Mesothelial cell of epicardium (in vitro differentiated cells): ENCODE measurements around the gene PLN. TPM values are rescaled to one million over a fixed set of nuclear protein-coding genes. Genes with fewer than 3 reads are reported as not detected.
A peak's percentile ranks its signal among the peaks of the same experiment; 100 is the strongest.

Experiments
- DNase-seq, 2 experiments: peaks; one replicate each; pipeline ENCODE4 v3.0.0; 2021; ENCODE audit warnings: low spot score in 2 of 2; ENCODE audit not compliant: unreplicated experiment in 2 of 2
- H3K27ac Mint-ChIP-seq: 2 replicates; pipeline ENCODE4 v1.8.0; 2021; ENCODE audit warnings: mixed read lengths
- H3K27me3 Mint-ChIP-seq: 2 replicates; pipeline ENCODE4 v1.8.0; 2021; ENCODE audit warnings: low read depth, mixed read lengths
- H3K36me3 Mint-ChIP-seq: 2 replicates; pipeline ENCODE4 v1.8.0; 2021; ENCODE audit warnings: mixed read lengths
- H3K4me1 Mint-ChIP-seq: 2 replicates; pipeline ENCODE4 v1.8.0; 2021; ENCODE audit warnings: mixed read lengths
- H3K4me3 Mint-ChIP-seq: 2 replicates; pipeline ENCODE4 v1.8.0; 2021; ENCODE audit warnings: mild to moderate bottlenecking, moderate library complexity, mixed read lengths
- H3K9me3 Mint-ChIP-seq: 2 replicates; pipeline ENCODE4 v1.8.0; 2021; ENCODE audit warnings: mixed read lengths
- CTCF ChIP-seq: fragments of 200-600 bp; sonication (generic); IDR thresholded peaks from one replicate; pipeline ENCODE4 v1.5.0; 2021; ENCODE audit warnings: antibody characterized with exemption; ENCODE audit not compliant: unreplicated experiment
- total RNA-seq: library from RNA; stranded (reverse); gene quantifications from 3 replicates; pipeline ENCODE4 v1.2.1, GENCODE V29; 2021

PLN gene
- total RNA-seq, 1 donor from 2014 or later = 0.20 TPM

- no peak for TF ChIP-seq CTCF
- Mint-ChIP-seq H3K27ac (no peak overlapping the region), H3K4me1 (peaks cover 30% of the 10 kb centered on the region), H3K36me3 (peaks cover 6% of the 10 kb centered on the region), H3K4me3 (no peak overlapping the region), H3K9me3 (peaks cover 3% of the 10 kb centered on the region), H3K27me3 (no peaks in the 10 kb centered on the region)
- DNase-seq = no peak
Observed at GRCh38 chr6:118546880-118547218, 1.2 kb upstream of the PLN start.

- H3K4me1 Mint-ChIP-seq = peaks cover 28% of the 10 kb centered on the region
- H3K27me3 Mint-ChIP-seq = no peaks in the 10 kb centered on the region
- no peak overlapping the region for H3K27ac Mint-ChIP-seq
- peaks cover 4% of the 10 kb centered on the region for H3K36me3 Mint-ChIP-seq
- DNase-seq = no peak
- peaks cover 3% of the 10 kb centered on the region for H3K9me3 Mint-ChIP-seq
- no peak overlapping the region for H3K4me3 Mint-ChIP-seq
- no peak for TF ChIP-seq CTCF
Observed at GRCh38 chr6:118548613-118549012, 517 bp downstream of the PLN start.

- no peak overlapping the region for H3K4me3 Mint-ChIP-seq
- no peaks in the 10 kb centered on the region for H3K27me3 Mint-ChIP-seq
- DNase-seq = no peak
- H3K27ac Mint-ChIP-seq = no peak overlapping the region
- TF ChIP-seq CTCF = peak; percentile 54
- peaks cover 27% of the 10 kb centered on the region for H3K4me1 Mint-ChIP-seq
- H3K9me3 Mint-ChIP-seq = peaks cover 8% of the 10 kb centered on the region
- H3K36me3 Mint-ChIP-seq = peaks cover 9% of the 10 kb centered on the region
Observed at GRCh38 chr6:118551063-118552053, 3.3 kb downstream of the PLN start.

- Mint-ChIP-seq H3K27me3 (no peaks in the 10 kb centered on the region), H3K36me3 (peaks cover 9% of the 10 kb centered on the region), H3K4me1 (peaks cover 21% of the 10 kb centered on the region), H3K4me3 (no peak overlapping the region), H3K27ac (no peak overlapping the region), H3K9me3 (peaks cover 8% of the 10 kb centered on the region)
- no peak for DNase-seq
- TF ChIP-seq CTCF = no peak
Observed at GRCh38 chr6:118553132-118553531, 5.0 kb downstream of the PLN start.

GRCh38 chr6:118554698-118555097 lies 6.6 kb downstream of the PLN start:
- Mint-ChIP-seq H3K27ac (no peak overlapping the region), H3K36me3 (peaks cover 9% of the 10 kb centered on the region), H3K4me1 (peaks cover 30% of the 10 kb centered on the region), H3K4me3 (no peak overlapping the region), H3K27me3 (no peaks in the 10 kb centered on the region), H3K9me3 (peaks cover 8% of the 10 kb centered on the region)
- no peak for DNase-seq
- no peak for TF ChIP-seq CTCF
